HUES48 (cell line): ENCODE results near the gene ORAI3.

Experiments used
- H3K27ac ChIP-seq: one replicate; pipeline ENCODE4 v1.7.0; 2013; ENCODE audit warnings: low read depth, low read length, inconsistent platforms
- H3K27me3 ChIP-seq: 2 replicates; pipeline ENCODE4 v1.6.1; 2013; ENCODE audit warnings: mild to moderate bottlenecking, low read length; ENCODE audit not compliant: control insufficient read depth, insufficient read depth
- H3K36me3 ChIP-seq: 2 replicates; pipeline ENCODE4 v1.6.1; 2013; ENCODE audit warnings: low read length; ENCODE audit not compliant: control insufficient read depth, insufficient read depth
- H3K4me1 ChIP-seq: 2 replicates; pipeline ENCODE4 v1.6.1; 2013; ENCODE audit warnings: mild to moderate bottlenecking, low read length; ENCODE audit not compliant: control insufficient read depth, insufficient read depth
- H3K4me3 ChIP-seq: 2 replicates; pipeline ENCODE4 v1.5.1; 2013; ENCODE audit warnings: mild to moderate bottlenecking, low read depth, low read length
- H3K9ac ChIP-seq: 2 replicates; pipeline ENCODE4 v1.6.1; 2013; ENCODE audit warnings: mild to moderate bottlenecking, low read depth, low read length, moderate library complexity
- H3K9me3 ChIP-seq: 2 replicates; pipeline ENCODE4 v1.6.1; 2013; ENCODE audit warnings: low read length; ENCODE audit not compliant: control insufficient read depth, insufficient read depth

ORAI3 gene

DNA sequence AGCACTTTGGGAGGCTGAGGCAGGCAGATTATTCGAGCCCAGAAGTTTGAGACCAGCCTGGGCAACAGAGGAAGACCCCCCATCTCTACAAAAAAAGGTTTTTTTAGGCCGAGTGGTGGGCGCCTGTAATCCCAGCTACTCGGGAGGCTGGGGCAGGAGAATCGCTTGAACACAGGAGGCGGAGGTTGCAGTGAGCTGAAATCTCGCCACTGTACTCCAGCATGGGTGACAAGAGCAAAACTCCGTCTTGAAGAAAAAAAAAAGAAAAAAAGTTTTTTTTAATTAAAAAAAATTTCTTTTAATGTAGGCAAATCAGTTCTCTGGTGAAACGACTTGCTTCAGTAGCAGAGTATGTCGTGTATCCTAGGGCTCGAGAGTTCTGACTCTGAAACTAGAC, 47.1 kb downstream of the ORAI3 start:
- H3K36me3 ChIP-seq, result peaks cover 3% of the 10 kb centered on the region; the same call in 1 of the 2 replicates
- H3K4me1 ChIP-seq, result peaks cover 18% of the 10 kb centered on the region
- H3K9ac ChIP-seq, result no peak overlapping the region
- H3K9me3 ChIP-seq, result no peaks in the 10 kb centered on the region
- H3K4me3 ChIP-seq, result peak overlapping the region; percentile 68; the same call in 1 of the 2 replicates
- H3K27me3 ChIP-seq, result no peaks in the 10 kb centered on the region; the same call in 1 of the 2 replicates
- H3K27ac ChIP-seq, result peak overlapping the region; percentile 26

DNA sequence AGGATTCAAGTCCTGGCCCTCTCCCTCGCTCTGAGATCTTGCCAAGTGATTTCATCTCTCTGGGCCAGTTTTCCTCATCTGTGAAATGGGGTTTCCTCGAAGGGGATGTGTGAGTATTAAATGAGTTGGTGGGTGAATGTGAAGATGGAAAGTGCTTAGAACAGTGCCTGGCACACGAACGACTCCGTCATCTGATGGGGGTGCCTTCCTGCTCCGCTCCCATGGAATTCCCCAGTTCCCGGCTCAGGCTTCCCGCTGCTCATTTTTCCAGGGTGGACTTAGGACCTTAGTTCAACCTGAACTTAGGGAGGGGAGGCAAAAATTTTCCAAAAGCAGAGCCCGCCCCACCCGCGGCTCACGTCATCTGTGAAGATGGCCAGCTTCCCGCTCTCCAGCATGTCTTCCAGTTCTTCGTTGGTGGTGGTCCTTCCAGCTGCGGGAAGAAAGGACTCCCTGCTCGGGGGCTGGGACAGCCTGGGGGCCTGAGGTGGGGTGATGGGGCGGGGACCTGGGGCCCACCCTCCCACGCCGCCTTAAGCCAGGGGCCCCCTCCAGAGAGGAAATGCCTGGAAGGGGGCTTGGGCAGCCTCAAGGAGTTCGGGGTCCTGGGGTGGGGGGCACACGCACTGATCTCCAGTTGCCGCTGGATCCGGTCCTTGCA, 47.6 kb downstream of the ORAI3 start:
- Histone ChIP-seq H3K4me3 (peak overlapping the region; percentile 68), H3K27ac (peak overlapping the region; percentile 26), H3K27me3 (no peaks in the 10 kb centered on the region; the same call in 1 of the 2 replicates), H3K4me1 (peaks cover 18% of the 10 kb centered on the region), H3K9me3 (no peaks in the 10 kb centered on the region), H3K9ac (0 out of 2 replicates have a peak overlapping the region, but pooled peaks have one; percentile 4), H3K36me3 (no peaks in the 10 kb centered on the region)

DNA sequence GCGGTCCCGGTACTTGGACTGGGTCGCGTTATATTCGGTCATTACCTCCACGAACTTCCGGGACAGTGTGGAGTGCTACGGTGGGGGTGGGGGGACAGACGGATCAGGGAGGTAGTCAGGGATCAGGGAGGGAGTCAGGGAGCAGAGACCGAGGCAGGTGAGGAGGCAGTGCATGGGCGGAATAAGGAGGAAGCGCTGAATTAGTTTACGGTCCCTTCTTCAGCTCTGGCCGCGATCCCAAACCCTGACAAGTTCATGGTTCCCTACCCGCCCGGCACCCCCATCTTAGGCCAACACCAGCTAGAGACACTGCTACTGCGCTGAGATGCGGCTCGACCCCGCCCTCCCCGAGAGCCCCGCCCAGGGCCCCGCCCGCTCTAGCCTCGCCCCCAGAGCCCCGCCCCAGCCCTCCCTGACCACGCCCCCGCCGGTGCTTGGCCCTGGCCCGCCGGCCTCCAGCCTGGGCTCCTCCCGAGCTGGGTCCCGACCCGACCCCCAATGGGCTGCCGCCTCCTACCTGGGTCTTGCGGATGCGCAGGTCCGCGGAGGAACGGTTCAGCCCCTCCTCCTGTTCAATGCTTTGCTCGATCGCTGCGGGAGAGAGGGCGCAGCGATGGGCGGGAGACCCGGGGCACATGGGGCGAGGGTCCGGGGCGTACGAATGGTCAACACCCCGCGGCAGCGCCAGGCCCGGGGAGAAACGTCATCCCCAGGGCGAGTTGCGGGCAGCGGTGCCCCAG, 48.3 kb downstream of the ORAI3 start:
- Histone ChIP-seq H3K36me3 (no peaks in the 10 kb centered on the region), H3K9me3 (no peaks in the 10 kb centered on the region), H3K27ac (peak overlapping the region; percentile 26), H3K9ac (peak overlapping the region; percentile 4; the same call in 1 of the 2 replicates), H3K27me3 (no peaks in the 10 kb centered on the region; the same call in 1 of the 2 replicates), H3K4me1 (peaks cover 18% of the 10 kb centered on the region), H3K4me3 (peak overlapping the region; percentile 68)

DNA sequence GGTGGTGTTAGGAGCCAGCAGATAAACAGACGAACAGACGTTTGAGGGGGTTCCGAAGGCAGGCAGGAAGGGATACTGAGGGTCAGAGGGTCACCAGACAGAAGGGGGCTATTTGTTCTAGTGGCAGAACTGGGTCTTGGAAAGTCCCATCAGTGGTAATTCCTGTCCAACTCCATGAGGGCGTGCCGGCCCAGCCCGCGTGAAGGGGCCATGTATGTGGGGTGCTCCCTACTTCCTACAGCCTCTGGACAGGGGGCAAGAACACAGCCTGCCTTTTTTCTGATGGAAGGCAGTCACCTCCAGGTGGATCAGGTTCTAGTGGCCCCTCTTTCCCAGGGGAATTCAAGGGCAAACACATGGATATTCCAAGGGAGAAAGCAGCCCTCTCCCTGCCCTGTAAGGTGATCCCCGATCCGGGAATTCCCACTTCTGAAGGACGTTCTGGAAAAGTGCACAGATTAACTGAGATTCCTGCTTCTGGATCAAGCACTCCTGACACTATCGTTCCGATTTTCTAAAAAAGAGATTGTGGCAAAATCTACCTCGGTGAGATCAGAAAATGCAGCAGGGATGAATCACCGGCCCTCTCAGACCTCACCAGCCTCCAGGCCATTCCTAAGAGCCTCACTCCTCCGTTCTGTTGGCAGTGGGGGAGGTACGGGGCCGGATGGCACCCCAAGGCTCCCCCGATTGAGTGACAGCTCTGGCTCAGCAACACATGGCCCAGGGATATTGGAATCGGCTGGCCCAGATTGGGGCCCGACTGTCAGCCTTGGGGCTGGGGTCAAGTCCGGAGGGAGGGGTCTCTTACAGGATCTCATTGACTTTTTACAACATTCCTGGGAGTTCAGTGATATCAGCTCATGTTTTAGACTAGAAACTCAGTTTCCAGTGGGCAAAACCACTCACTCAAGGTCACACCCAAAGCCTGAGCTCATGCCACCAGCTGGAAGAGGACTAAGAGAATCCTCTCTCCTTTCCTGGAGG, 49.1 kb downstream of the ORAI3 start:
- peak overlapping the region; percentile 1; the same call in 1 of the 2 replicates for H3K9ac ChIP-seq
- H3K4me3 ChIP-seq, result peak overlapping the region; percentile 62
- peaks cover 18% of the 10 kb centered on the region for H3K4me1 ChIP-seq
- no peaks in the 10 kb centered on the region for H3K36me3 ChIP-seq
- H3K9me3 ChIP-seq, result no peaks in the 10 kb centered on the region
- H3K27ac ChIP-seq, result peak overlapping the region; percentile 60
- no peaks in the 10 kb centered on the region; the same call in 1 of the 2 replicates for H3K27me3 ChIP-seq

DNA sequence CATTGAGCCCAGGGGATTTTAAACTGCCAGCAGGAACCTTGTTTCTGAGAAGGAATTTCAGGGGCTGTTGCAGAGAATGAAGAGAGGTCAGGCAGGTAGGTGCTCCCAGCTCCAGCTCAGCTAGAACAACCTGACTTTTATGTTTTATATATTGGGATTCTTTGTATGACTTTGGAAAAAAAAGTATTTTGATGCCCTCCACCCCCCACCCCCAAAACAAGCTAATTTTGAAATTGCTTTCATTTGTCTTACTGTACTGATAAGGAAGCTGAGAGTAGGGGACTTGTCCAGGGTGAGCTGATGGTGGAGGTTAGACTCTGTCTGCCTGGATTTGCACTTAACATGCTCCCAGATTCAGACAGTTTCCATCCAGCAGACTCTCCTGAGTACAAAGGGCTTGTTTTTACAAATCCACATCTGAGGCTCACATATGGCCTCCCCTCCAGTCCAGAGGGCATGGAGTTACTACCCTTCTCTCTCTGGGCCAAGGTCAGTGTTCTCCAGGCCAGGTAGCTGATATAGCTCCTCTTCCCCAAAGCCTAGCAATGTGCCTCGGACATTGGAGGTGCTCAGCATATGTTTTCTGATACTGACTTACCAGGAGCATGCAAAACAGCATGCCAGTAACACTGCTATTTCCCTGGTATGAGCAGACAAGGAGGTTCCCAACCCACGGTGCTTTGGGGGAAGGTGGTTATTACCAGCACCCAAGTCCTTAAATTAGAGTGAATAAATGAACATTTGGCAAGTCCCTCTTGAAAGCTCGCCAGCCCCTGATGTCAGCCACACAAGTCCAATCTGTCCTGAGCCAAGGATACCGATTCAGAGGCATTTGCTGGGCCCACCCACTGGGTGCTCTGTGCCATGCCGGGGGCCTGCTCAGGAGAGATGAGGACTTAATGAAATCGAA, 50.2 kb downstream of the ORAI3 start:
- Histone ChIP-seq H3K9ac (no peak overlapping the region), H3K4me3 (no peak overlapping the region), H3K4me1 (peaks cover 18% of the 10 kb centered on the region), H3K27me3 (no peaks in the 10 kb centered on the region; the same call in 1 of the 2 replicates), H3K36me3 (no peaks in the 10 kb centered on the region), H3K27ac (peak overlapping the region; percentile 60), H3K9me3 (no peaks in the 10 kb centered on the region)

DNA sequence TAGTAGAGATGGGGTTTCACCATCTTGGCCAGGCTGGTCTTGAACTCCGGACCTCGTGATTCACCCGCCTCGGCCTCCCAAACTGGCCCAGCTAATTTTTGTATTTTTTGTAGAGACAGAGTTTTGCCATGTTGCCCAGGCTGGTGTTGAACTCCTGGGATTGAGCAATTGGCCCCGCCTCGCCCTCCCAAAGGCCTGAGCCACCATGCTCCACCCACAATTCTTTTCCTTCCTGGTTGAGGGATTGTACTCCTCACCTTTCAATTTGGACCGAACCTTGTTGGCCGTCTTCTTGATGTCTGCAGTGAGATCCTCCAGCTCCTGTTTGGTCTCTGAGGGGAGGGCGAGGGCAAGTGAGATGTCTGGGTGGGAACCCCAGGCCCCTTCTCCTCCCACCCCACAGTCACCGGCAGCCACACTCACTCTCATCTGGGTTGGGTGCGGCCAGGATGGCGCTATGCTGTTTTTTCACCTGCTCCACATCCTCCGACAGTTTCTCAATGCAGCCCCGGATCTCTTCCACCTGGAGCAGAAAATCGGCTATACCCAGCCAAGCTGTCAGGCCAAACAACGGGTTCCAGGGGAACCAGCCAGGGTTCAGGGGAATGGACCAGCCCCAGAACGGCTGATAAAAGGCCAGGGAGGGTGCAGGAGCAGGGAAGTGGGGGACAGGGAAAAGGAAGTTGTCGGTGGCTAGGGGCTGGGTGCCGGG, 52.0 kb downstream of the ORAI3 start:
- H3K27me3 ChIP-seq, result no peaks in the 10 kb centered on the region; the same call in 1 of the 2 replicates
- no peaks in the 10 kb centered on the region for H3K9me3 ChIP-seq
- H3K27ac ChIP-seq, result no peak overlapping the region
- peaks cover 18% of the 10 kb centered on the region for H3K4me1 ChIP-seq
- H3K4me3 ChIP-seq, result no peak overlapping the region
- no peaks in the 10 kb centered on the region for H3K36me3 ChIP-seq
- no peak overlapping the region for H3K9ac ChIP-seq

DNA sequence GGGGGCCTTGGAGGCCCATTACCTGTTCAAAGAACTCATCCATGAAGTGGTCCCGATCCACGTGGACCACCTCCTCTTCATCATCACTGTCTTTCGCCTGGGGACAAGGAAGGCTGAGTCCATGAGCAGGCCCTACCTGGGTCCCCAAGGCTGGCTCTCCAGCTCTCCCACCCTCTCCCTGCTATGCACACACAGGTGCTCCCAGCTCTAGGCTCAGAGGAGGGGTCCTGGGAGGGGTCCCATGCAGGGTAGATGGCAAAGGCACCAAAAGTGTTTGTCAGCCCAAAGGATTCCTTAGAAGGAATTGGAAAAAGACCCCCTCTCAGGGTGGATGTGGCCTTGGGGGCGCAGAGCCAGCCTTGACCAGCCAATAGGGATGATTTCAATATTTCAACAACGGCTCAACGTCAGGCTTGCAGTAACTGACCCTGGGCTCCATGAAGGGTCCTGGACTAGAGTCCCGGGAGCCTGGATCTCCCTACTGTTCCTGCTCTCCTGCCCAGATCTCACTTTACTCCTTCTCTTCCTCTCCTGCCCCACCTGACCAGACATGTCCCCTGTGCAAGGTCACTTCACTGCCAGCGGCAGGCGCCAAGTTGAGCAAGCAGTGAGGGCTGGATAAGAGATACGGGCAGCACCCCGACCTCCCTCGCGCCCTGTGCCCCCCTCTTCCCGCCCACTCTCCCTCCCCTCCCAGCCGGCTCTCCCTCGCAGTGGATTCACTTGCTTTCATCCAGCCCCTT, 52.8 kb downstream of the ORAI3 start:
- Histone ChIP-seq H3K36me3 (no peaks in the 10 kb centered on the region), H3K27ac (no peak overlapping the region), H3K9me3 (no peaks in the 10 kb centered on the region), H3K4me1 (peaks cover 13% of the 10 kb centered on the region), H3K9ac (no peak overlapping the region), H3K27me3 (no peaks in the 10 kb centered on the region; the same call in 1 of the 2 replicates), H3K4me3 (no peak overlapping the region)

DNA sequence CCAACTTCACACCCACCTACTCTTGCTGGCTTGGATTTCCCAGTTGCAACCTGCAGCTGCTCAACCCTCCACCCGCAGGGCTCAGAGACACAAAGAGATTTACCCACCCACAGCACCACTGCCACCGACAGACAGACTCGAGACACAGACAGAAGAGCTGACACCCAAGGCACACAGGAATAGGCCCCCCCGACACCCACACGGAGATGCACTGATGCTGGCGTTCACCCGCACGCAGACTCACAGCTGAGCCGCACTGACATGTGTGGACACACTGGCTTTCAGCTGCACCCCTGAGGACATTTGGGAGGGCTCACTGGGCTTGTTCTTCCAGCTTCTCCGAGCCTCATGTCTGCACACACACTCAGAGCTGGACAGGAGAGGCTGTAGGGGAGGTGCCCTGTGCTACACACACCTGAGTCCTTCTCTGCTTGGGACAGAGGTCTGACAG, 53.4 kb downstream of the ORAI3 start:
- Histone ChIP-seq H3K9me3 (no peaks in the 10 kb centered on the region), H3K27ac (no peak overlapping the region), H3K4me3 (no peak overlapping the region), H3K9ac (no peak overlapping the region), H3K27me3 (no peaks in the 10 kb centered on the region; the same call in 1 of the 2 replicates), H3K4me1 (peaks cover 13% of the 10 kb centered on the region), H3K36me3 (no peaks in the 10 kb centered on the region)

DNA sequence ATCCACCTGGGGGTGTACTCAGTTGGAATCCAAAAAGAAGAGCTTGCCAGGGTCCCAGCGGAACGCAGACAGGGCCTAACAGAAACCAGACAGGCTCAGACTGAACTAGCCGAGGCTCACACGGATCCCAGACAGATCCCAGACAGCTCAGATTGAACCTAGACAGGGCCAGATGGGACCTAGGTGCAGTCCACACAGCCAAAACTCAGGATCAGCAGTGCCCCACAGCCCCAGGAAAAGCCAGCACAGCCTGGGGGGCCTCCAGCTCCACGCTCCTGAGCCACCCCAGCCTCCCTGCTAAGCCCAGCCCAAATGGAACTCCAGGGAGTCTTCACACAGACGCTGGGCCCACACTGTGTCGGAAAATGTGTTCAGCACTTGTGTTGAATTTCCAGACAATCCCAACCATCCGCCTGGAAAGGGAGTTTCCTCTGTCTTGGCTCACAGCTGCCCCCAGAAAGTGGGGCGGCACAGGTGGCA, 54.0 kb downstream of the ORAI3 start:
- no peak overlapping the region for H3K27ac ChIP-seq
- no peak overlapping the region for H3K4me3 ChIP-seq
- H3K36me3 ChIP-seq, result no peaks in the 10 kb centered on the region
- peaks cover 9% of the 10 kb centered on the region for H3K4me1 ChIP-seq
- H3K9ac ChIP-seq, result no peak overlapping the region
- H3K9me3 ChIP-seq, result no peaks in the 10 kb centered on the region
- no peaks in the 10 kb centered on the region; the same call in 1 of the 2 replicates for H3K27me3 ChIP-seq
